H1 (cell line): Measurements from ENCODE around the gene GRK5. TPM values are rescaled to one million over a fixed set of nuclear protein-coding genes. Genes with fewer than 3 reads are reported as not detected.
A peak's percentile ranks its signal among the peaks of the same experiment; 100 is the strongest.

ENCODE experiments used
- CTCF ChIA-PET: fragments of 300-600 bp; sonication (Branson Sonifier 250); formaldehyde crosslinking; loops from one replicate; lab custom pipeline; 2021; ENCODE audit not compliant: partially characterized antibody; lab: Charles Lee
- POLR2A ChIA-PET: fragments of 300-600 bp; sonication (Branson Sonifier 250); formaldehyde crosslinking; loops from one replicate; lab custom pipeline; 2021; ENCODE audit warnings: inconsistent platforms; ENCODE audit not compliant: partially characterized antibody; lab: Charles Lee
- DNase-seq, 2 experiments: peaks; one replicate each; pipeline versions ENCODE4 v3.0.0 to v3.0.0-alpha.2; 2010 to 2022; ENCODE audit warnings: low spot score in 2 of 2, low read depth in 1 of 2, mixed read lengths in 1 of 2
- FAIRE-seq: peaks from 2 replicates; lab custom pipeline; 2011; peaks lifted over from hg19 to GRCh38; lab: Jason Lieb, UNC
- H2AFZ ChIP-seq: 2 replicates; pipeline ENCODE4 v1.8.1; 2012; ENCODE audit warnings: low read length, inconsistent platforms
- H2AK5ac ChIP-seq: 2 replicates; pipeline ENCODE4 v1.6.1; 2013; ENCODE audit warnings: low read depth, low read length
- H2BK120ac ChIP-seq: replicated peaks from 2 replicates; pipeline ENCODE3; 2013; ENCODE audit warnings: low read depth, low read length, inconsistent platforms
- H2BK12ac ChIP-seq: 2 replicates; pipeline ENCODE4 v1.6.1; 2013; ENCODE audit warnings: low read depth, low read length
- H2BK15ac ChIP-seq: 2 replicates; pipeline ENCODE4 v1.6.1; 2013; ENCODE audit warnings: low read length
- H2BK20ac ChIP-seq: 2 replicates; pipeline ENCODE4 v1.6.1; 2013; ENCODE audit warnings: low read length
- H2BK5ac ChIP-seq: 2 replicates; pipeline ENCODE4 v1.6.1; 2013; ENCODE audit warnings: low read depth, low read length
- H3K14ac ChIP-seq: 2 replicates; pipeline ENCODE4 v1.6.1; 2013; ENCODE audit warnings: inconsistent platforms; ENCODE audit not compliant: insufficient read length
- H3K18ac ChIP-seq: 2 replicates; pipeline ENCODE4 v1.6.1; 2013; ENCODE audit warnings: low read length; ENCODE audit errors: extremely low read depth
- H3K23ac ChIP-seq: 2 replicates; pipeline ENCODE4 v1.6.1; 2013; ENCODE audit warnings: inconsistent platforms; ENCODE audit not compliant: insufficient read length
- H3K23me2 ChIP-seq: 2 replicates; pipeline ENCODE4 v1.6.1; 2013; ENCODE audit warnings: low read depth, low read length
- H3K27ac ChIP-seq: 2 replicates; pipeline ENCODE4 v1.6.1; 2011; ENCODE audit warnings: low read depth, low read length, inconsistent platforms
- H3K27me3 ChIP-seq, 4 experiments: replicated peaks in 1 of 4; 1 replicate in 1 of 4; 2 replicates in 3 of 4; pipeline versions ENCODE4 v1.6.1 to v1.8.1; 2011 to 2013; ENCODE audit warnings: low read length in 3 of 4, mild to moderate bottlenecking in 3 of 4, inconsistent platforms in 2 of 4, mixed read lengths in 2 of 4, moderate library complexity in 1 of 4; ENCODE audit not compliant: control insufficient read depth in 3 of 4, insufficient read depth in 3 of 4; ENCODE audit errors: extremely low read depth in 1 of 4
- H3K36me3 ChIP-seq, 4 experiments: 2 replicates each; pipeline versions ENCODE4 v1.6.1 to v1.8.1; 2011 to 2013; ENCODE audit warnings: mild to moderate bottlenecking in 4 of 4, low read length in 3 of 4, moderate library complexity in 2 of 4, control low read depth in 1 of 4, inconsistent platforms in 1 of 4; ENCODE audit not compliant: insufficient read depth in 4 of 4, control insufficient read depth in 2 of 4
- H3K4ac ChIP-seq: replicated peaks from 2 replicates; pipeline ENCODE3; 2013; ENCODE audit warnings: low read length, low read depth, mixed read lengths, inconsistent platforms; ENCODE audit not compliant: insufficient read length
- H3K4me1 ChIP-seq, 4 experiments: replicated peaks in 1 of 4; 1 replicate in 1 of 4; 2 replicates in 3 of 4; pipeline versions ENCODE4 v1.6.1 to v1.8.1; 2011 to 2013; ENCODE audit warnings: low read length in 3 of 4, inconsistent platforms in 2 of 4, mixed read lengths in 1 of 4; ENCODE audit not compliant: insufficient read depth in 4 of 4, control insufficient read depth in 3 of 4
- H3K4me2 ChIP-seq, 2 experiments: 2 replicates each; pipeline versions ENCODE4 v1.6.1 to v1.8.1; 2011 to 2013; ENCODE audit warnings: low read depth in 2 of 2, low read length in 2 of 2, control low read depth in 1 of 2, inconsistent platforms in 1 of 2, mild to moderate bottlenecking in 1 of 2; ENCODE audit not compliant: insufficient read depth in 1 of 2
- H3K4me3 ChIP-seq, 4 experiments: fragments of 200-600, 300-600 bp in 1 of 4; sonication (generic), shearing (Covaris generic), sonication (Bioruptor Twin) in 1 of 4; 2 replicates each; pipeline versions ENCODE4 v1.5.1 to v1.8.1; 2011 to 2016; ENCODE audit warnings: low read length in 4 of 4, low read depth in 3 of 4, control low read depth in 2 of 4, inconsistent platforms in 2 of 4, mild to moderate bottlenecking in 2 of 4, mixed read lengths in 1 of 4, moderate library complexity in 1 of 4; ENCODE audit not compliant: insufficient read depth in 2 of 4; ENCODE audit errors: extremely low read depth in 1 of 4
- H3K56ac ChIP-seq: replicated peaks from 2 replicates; pipeline ENCODE3; 2013; ENCODE audit warnings: low read depth, mild to moderate bottlenecking, mixed read lengths, low read length, inconsistent platforms; ENCODE audit not compliant: insufficient read length
- H3K79me1 ChIP-seq: 2 replicates; pipeline ENCODE4 v1.6.1; 2013; ENCODE audit warnings: low read depth, low read length, control low read depth
- H3K79me2 ChIP-seq, 2 experiments: 2 replicates each; pipeline versions ENCODE4 v1.6.1 to v1.8.1; 2012 to 2013; ENCODE audit warnings: low read length in 2 of 2, mild to moderate bottlenecking in 2 of 2, inconsistent platforms in 1 of 2; ENCODE audit not compliant: insufficient read depth in 2 of 2, control insufficient read depth in 1 of 2
- H3K9ac ChIP-seq, 4 experiments: replicated peaks in 1 of 4; 1 replicate in 1 of 4; 2 replicates in 3 of 4; pipeline versions ENCODE4 v1.6.1 to v1.8.1; 2011 to 2013; ENCODE audit warnings: low read depth in 3 of 4, low read length in 3 of 4, control low read depth in 2 of 4, mild to moderate bottlenecking in 2 of 4, moderate library complexity in 2 of 4, inconsistent platforms in 1 of 4; ENCODE audit errors: extremely low read depth in 1 of 4
- H3K9me3 ChIP-seq, 2 experiments: 2 replicates each; pipeline versions ENCODE4 v1.6.1 to v1.8.1; 2012 to 2013; ENCODE audit warnings: mild to moderate bottlenecking in 2 of 2, moderate library complexity in 2 of 2, control low read depth in 1 of 2, inconsistent platforms in 1 of 2, low read depth in 1 of 2, low read length in 1 of 2, mixed read lengths in 1 of 2; ENCODE audit not compliant: insufficient read depth in 2 of 2
- H4K20me1 ChIP-seq, 2 experiments: replicated peaks in 1 of 2; 2 replicates each; pipeline versions ENCODE3 to v1.8.1; 2011 to 2013; ENCODE audit warnings: inconsistent platforms in 2 of 2, low read length in 2 of 2, mild to moderate bottlenecking in 1 of 2; ENCODE audit not compliant: insufficient read depth in 2 of 2, control insufficient read depth in 1 of 2
- H4K5ac ChIP-seq: 2 replicates; pipeline ENCODE4 v1.6.1; 2013; ENCODE audit warnings: low read length, low read depth, mixed read lengths, inconsistent platforms; ENCODE audit not compliant: insufficient read length
- H4K8ac ChIP-seq: 2 replicates; pipeline ENCODE4 v1.8.0; 2013; ENCODE audit warnings: mild to moderate bottlenecking, moderate library complexity, low read length, inconsistent platforms; ENCODE audit not compliant: insufficient read depth; ENCODE audit errors: extremely low read depth
- H4K91ac ChIP-seq: replicated peaks from 2 replicates; pipeline ENCODE3; 2013; ENCODE audit warnings: low read length, mixed read lengths, inconsistent platforms; ENCODE audit not compliant: insufficient read length
- BCL11A ChIP-seq, 2 experiments: IDR thresholded peaks; one replicate each; pipeline ENCODE4 v1.6.1; 2011; ENCODE audit warnings: low read depth in 2 of 2, low read length in 2 of 2, mild to moderate bottlenecking in 2 of 2
- BRCA1 ChIP-seq: IDR thresholded peaks from 2 replicates; pipeline ENCODE4 v1.6.1; 2012; ENCODE audit warnings: low read depth, low read length, improper control_type of control experiment
- CREB1 ChIP-seq: IDR thresholded peaks from 2 replicates; pipeline ENCODE4 v1.6.1; 2012; ENCODE audit warnings: inconsistent platforms
- FOSL1 ChIP-seq: IDR thresholded peaks from 2 replicates; pipeline ENCODE4 v1.6.1; 2011; ENCODE audit warnings: mild to moderate bottlenecking, low read depth, low read length, moderate library complexity; ENCODE audit not compliant: insufficient read depth
- HDAC2 ChIP-seq, 2 experiments: fragments of 300-600 bp in 1 of 2; sonication (generic) in 1 of 2; IDR thresholded peaks; 2 replicates each; pipeline ENCODE4 v1.6.1; 2011 to 2012; ENCODE audit warnings: low read depth in 2 of 2, low read length in 2 of 2, mild to moderate bottlenecking in 2 of 2, moderate library complexity in 2 of 2, borderline replicate concordance in 1 of 2, inconsistent platforms in 1 of 2
- MAFK ChIP-seq: IDR thresholded peaks from 2 replicates; pipeline ENCODE4 v1.6.1; 2012; ENCODE audit warnings: low read depth, mild to moderate bottlenecking, improper control_type of control experiment, low read length
- RFX5 ChIP-seq: IDR thresholded peaks from 2 replicates; pipeline ENCODE4 v1.6.1; 2011; ENCODE audit warnings: low read depth, low read length, improper control_type of control experiment, borderline replicate concordance
- SIRT6 ChIP-seq: IDR thresholded peaks from one replicate; pipeline ENCODE4 v1.7.1; 2012; ENCODE audit warnings: low read length, inconsistent platforms
- SP4 ChIP-seq: IDR thresholded peaks from 2 replicates; pipeline ENCODE4 v1.6.1; 2012; ENCODE audit warnings: low read length, inconsistent platforms
- WGBS, 2 experiments: shearing (Covaris generic) in 1 of 2; methylation state at CpG; one replicate each; pipeline versions ENCODE4 v1.1.6 to v1.1.7; 2013 to 2015; ENCODE audit warnings: low lambda C conversion rate in 2 of 2, mixed read lengths in 2 of 2, inconsistent platforms in 1 of 2, low coverage in 1 of 2, missing lambda C conversion rate in 1 of 2; ENCODE audit not compliant: insufficient replicate concordance in 2 of 2, insufficient coverage in 1 of 2, insufficient read length in 1 of 2; ENCODE audit errors: extremely low coverage in 1 of 2, missing lambda C conversion rate in 1 of 2; 5-methylcytosine and 5-hydroxymethylcytosine counted together
- polyA plus RNA-seq, 7 experiments: library from polyadenylated mRNA; depleted of rRNA in 3 of 7; stranded (reverse) in 5 of 7; unstranded in 2 of 7; fragments of >200 nt in 5 of 7; fragments of 200-250 nt in 2 of 7; gene quantifications; 1 replicate in 5 of 7; 2 replicates in 1 of 7; 4 replicates in 1 of 7; pipeline versions ENCODE4 v1.2.1 to v1.2.3, GENCODE V29; 2011 to 2013; ENCODE audit warnings: missing spikeins in 2 of 7, mixed read lengths in 2 of 7
- total RNA-seq: library from RNA; stranded (reverse); fragmentation: NEBNext Ultra II Directional; extraction: Animal tissue kit (Norgen Biotek cat#: 25700); gene quantifications from 2 replicates; pipeline ENCODE4 v1.2.1, GENCODE V29; 2021
- TF ChIP-seq, protein P1 (sequence below): IDR thresholded peaks from 2 replicates; pipeline ENCODE4 v1.6.1; 2012; ENCODE audit warnings: inconsistent platforms
- TF ChIP-seq, protein P2 (sequence below): IDR thresholded peaks from 2 replicates; pipeline ENCODE4 v1.6.1; 2011; ENCODE audit warnings: low read length, improper control_type of control experiment

GRK5 gene
- total and polyA plus RNA-seq, 2 of the 8 experiments (the other 6 are each of a cell fraction or from before 2014, with no cell fraction given): 0.54 to 2.5 TPM

DNA sequence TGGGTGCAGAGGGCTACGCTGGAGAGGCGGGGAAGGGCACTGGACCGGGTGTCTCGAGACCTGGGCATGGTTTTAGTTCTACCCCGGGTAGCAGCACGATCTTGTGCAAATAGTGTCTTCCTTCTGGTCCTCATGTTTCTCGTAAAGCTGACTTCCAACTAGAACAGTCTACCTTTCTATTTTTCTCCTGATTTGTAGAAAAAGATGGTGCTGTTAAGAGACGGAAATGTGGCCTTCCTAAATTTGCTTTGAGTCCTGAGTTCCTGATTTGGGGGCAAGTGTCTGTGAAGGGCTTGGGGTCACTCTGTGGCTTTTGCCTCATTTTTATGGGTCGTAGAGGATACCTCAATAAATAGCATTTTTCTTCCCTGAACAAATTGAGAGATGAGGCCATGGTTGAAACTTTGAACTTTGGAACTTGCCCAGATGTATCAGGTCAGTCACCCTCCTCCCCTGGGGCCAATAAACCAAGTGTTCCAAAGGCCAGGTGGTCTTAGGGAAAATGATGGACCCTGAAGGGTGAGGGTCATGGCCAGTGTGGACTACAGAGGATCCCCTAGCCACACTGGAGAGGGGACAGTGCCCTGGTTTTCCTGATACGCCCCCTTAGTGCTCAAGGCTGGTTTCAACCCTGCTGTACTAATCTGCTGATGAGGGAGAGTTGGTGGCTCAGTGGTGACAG, 45.2 kb downstream of the GRK5 start:
- no peaks in the 10 kb centered on the region for H3K36me3 ChIP-seq
- no peak overlapping the region for H4K91ac ChIP-seq
- peaks cover 0 to 5% of the 10 kb centered on the region in 2 experiments for H4K20me1 ChIP-seq
- no peak for TF ChIP-seq SIRT6
- TF ChIP-seq, protein P1, sequence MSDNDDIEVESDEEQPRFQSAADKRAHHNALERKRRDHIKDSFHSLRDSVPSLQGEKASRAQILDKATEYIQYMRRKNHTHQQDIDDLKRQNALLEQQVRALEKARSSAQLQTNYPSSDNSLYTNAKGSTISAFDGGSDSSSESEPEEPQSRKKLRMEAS: no peak
- no peak for TF ChIP-seq BRCA1
- TF ChIP-seq BCL11A (IDR thresholded peaks at IDR 0.05; ENCODE audit: low read depth in 2 of 2, low read length in 2 of 2): no peak
- TF ChIP-seq RFX5: no peak
- no peak for TF ChIP-seq FOSL1
- TF ChIP-seq, protein P2, sequence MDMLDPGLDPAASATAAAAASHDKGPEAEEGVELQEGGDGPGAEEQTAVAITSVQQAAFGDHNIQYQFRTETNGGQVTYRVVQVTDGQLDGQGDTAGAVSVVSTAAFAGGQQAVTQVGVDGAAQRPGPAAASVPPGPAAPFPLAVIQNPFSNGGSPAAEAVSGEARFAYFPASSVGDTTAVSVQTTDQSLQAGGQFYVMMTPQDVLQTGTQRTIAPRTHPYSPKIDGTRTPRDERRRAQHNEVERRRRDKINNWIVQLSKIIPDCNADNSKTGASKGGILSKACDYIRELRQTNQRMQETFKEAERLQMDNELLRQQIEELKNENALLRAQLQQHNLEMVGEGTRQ: no peak
- no peak for TF ChIP-seq SP4
- TF ChIP-seq CREB1: no peak
- TF ChIP-seq MAFK: no peak
- TF ChIP-seq HDAC2 (IDR thresholded peaks at IDR 0.05; ENCODE audit: borderline replicate concordance in 1 of 2, low read depth in 2 of 2, low read length in 2 of 2): no peak
- no peak overlapping the region for H3K9ac ChIP-seq
- no peak overlapping the region for H4K8ac ChIP-seq
- H3K14ac ChIP-seq: no peak overlapping the region
- H3K23ac ChIP-seq: no peak overlapping the region
- ChIA-PET CTCF (interaction anchor here (0.6 to 1.7 kb wide), 8 partner anchors 12 to 128 kb away, joined by 3 to 5 read pairs (median 3); no protein-coding TSS in a partner anchor), POLR2A (no interaction called here)
- no peak overlapping the region for H3K56ac ChIP-seq
- 92% methylated on average over 10 of the region's 10 CpGs; no CpG with 5 or more reads in 1 of the 2 experiments for WGBS, 2 experiments
- H3K79me2 ChIP-seq: no peaks in the 10 kb centered on the region
- no peaks in the 10 kb centered on the region for H3K9me3 ChIP-seq
- H2AK5ac ChIP-seq: 0 out of 2 replicates have a peak overlapping the region, but pooled peaks have one; percentile 17
- H3K4ac ChIP-seq: no peak overlapping the region
- no peak overlapping the region for H4K5ac ChIP-seq
- no peak overlapping the region for H2AFZ ChIP-seq
- peaks cover 0 to 6% (median 2%) of the 10 kb centered on the region in 4 experiments; a peak in 3 of 7 replicates for H3K4me1 ChIP-seq
- no peaks in the 10 kb centered on the region for H3K23me2 ChIP-seq
- DNase-seq (no peak), FAIRE-seq (no peak)
- H2BK120ac ChIP-seq: no peak overlapping the region
- no peak overlapping the region for H2BK5ac ChIP-seq
- no peak overlapping the region for H3K27ac ChIP-seq
- peaks cover 0 to 9% (median 6%) of the 10 kb centered on the region in 4 experiments; a peak in 4 of 7 replicates for H3K27me3 ChIP-seq
- H2BK20ac ChIP-seq: no peak overlapping the region
- H2BK12ac ChIP-seq: no peak overlapping the region
- H3K4me2 ChIP-seq: no peak overlapping the region
- H2BK15ac ChIP-seq: no peak overlapping the region
- no peak overlapping the region for H3K4me3 ChIP-seq
- H3K18ac ChIP-seq: no peak overlapping the region
- H3K79me1 ChIP-seq: no peaks in the 10 kb centered on the region
